GM10248 (cell line): ENCODE data around the gene CHURC1.

Experiments
- CTCF ChIA-PET: fragments of 300-600 bp; sonication (Branson Sonifier 250); formaldehyde crosslinking; extraction: SDS; loops from one replicate; lab custom pipeline; 2021; ENCODE audit warnings: antibody characterized with exemption; lab: Yijun Ruan, JAX
- POLR2A ChIA-PET: fragments of 350-650 bp; sonication (Branson Sonifier 250); formaldehyde crosslinking; extraction: SDS; loops from one replicate; lab custom pipeline; 2020; ENCODE audit warnings: antibody characterized with exemption; lab: Yijun Ruan, JAX
- DNase-seq: peaks from one replicate; pipeline ENCODE4 v3.0.0; 2012; ENCODE audit errors: extremely low spot score
- TF ChIP-seq, protein P1 (sequence below): IDR thresholded peaks from 2 replicates; pipeline ENCODE4 v1.5.1; 2012; ENCODE audit warnings: mild to moderate bottlenecking, low read depth; ENCODE audit errors: extremely low read depth, missing control alignments, control extremely low read depth

The CHURC1 gene

DNA sequence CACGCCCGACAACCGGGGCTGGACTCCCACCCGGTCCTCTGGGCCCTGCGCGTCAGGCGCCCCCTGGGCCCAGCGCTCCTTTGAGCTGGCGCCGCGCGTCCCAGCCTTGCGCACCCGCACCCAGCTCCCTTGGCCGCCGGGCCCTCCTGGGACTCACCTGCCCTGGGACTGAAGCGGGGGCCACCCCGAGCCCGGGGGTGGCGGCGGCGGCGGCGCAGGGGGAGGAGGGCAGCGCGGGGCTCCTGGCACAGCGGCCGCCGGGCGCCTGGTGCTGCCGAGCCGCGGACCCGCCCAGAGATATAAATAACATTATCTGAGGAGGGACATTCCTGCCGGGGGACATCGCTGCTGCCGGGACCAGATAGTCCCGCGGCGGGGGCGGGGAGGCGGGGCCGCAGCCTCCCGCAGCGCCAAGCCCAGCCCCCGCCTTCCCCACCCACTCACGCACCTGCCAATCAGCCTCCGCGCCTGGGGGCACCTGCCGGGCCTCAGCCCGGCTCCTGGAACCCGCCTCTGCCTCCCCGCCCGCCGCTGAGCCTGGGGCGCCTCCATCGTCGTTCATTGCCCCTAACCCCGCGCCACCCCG lies 34.5 kb upstream of the CHURC1 start, which contains the start of gene SPTB:
Gene SPTB, minus strand, starts transcription at position 273 of the 586 bp plus-strand sequence. CDS start 56,813 bp downstream, outside the sequence.
- CTCF ChIA-PET = interaction anchor here (1.4 to 7.1 kb wide), 5 partner anchors 11 to 57 kb away, joined by 3 to 93 read pairs (median 7); no protein-coding TSS in a partner anchor
- peak; percentile 74 for DNase-seq
- POLR2A ChIA-PET = no interaction called here
- TF ChIP-seq, protein P1, sequence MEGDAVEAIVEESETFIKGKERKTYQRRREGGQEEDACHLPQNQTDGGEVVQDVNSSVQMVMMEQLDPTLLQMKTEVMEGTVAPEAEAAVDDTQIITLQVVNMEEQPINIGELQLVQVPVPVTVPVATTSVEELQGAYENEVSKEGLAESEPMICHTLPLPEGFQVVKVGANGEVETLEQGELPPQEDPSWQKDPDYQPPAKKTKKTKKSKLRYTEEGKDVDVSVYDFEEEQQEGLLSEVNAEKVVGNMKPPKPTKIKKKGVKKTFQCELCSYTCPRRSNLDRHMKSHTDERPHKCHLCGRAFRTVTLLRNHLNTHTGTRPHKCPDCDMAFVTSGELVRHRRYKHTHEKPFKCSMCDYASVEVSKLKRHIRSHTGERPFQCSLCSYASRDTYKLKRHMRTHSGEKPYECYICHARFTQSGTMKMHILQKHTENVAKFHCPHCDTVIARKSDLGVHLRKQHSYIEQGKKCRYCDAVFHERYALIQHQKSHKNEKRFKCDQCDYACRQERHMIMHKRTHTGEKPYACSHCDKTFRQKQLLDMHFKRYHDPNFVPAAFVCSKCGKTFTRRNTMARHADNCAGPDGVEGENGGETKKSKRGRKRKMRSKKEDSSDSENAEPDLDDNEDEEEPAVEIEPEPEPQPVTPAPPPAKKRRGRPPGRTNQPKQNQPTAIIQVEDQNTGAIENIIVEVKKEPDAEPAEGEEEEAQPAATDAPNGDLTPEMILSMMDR = no peak

DNA sequence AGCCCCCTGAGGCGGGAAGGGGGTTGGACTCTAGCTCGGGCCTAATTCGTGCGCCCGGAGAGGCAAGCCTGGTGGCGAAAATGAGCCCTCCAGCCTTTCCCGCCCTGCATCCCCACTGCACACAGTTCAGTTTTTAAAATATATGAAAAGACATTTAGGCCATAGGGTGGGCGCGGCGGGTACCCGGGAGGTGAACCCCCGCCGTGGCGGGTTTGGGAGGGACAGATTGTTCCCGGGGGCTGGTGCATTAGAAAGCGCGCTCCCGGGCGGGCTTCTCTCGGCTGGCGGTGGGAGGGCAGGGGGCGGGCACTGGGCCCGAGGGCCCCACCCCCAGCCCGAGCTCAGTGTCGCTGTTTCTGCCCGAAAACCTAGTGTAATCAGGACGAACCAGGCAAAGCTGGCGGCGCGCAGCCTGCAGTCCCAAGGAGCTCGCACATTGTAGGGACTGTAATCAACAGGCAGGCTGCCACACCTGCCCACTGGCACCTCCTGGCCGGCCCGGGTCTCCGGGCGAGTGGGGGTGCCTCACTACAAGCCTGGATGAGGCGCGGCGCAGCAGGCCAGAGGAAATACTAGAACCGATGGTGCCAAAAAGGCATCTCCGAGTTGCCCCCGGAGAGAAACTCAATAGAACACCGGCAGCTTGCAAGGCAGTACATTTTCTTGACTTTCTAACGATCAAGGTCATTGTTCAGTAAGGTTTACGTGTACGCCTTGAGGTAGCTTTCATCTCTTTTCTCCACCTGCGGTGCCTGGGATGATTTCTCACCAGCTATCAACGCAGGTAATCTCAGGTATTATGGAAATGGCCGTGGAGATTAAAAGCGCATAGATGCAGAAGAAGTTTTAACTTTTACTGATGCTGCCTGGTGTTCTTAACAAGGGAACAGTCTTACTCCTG lies 33.8 kb upstream of the CHURC1 start:
- peak; percentile 61 for DNase-seq

DNA sequence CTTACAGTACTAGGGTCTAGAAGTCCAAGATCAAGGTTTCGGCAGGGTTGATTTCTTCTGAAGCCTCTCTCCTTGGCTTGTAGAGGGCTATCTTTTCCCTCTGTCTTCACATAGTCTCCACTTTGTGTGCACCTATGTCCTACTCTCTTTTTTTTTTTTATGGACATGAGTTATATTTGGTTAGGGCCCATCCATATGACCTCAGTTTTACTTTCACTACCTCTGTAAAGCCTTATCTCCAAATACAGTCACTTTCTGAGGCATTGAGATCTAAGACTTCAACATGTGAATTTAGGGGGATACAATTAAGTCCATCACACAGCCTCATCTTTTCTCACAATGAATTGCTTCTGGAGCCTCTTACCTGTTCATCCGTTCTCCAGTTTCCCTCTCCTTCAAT lies 28.7 kb upstream of the CHURC1 start:
- TF ChIP-seq, protein P1 = no peak
- DNase-seq = no peak
- POLR2A ChIA-PET = no interaction called here
- CTCF ChIA-PET = no interaction called here

More for the DNA sequence above, 33.8 kb upstream of the CHURC1 start:
- POLR2A ChIA-PET = no interaction called here
- TF ChIP-seq, protein P1 = no peak
- CTCF ChIA-PET = interaction anchor here (1.1 to 7.1 kb wide), 5 partner anchors 10 to 57 kb away, joined by 3 to 93 read pairs (median 7); no protein-coding TSS in a partner anchor

- ChIA-PET POLR2A (no interaction called here), CTCF (interaction anchor here (1.5 to 6.3 kb wide), 5 partner anchors 10 to 128 kb away, joined by 5 to 203 read pairs (median 28); partner anchors contain the start of gene SPTB)
- DNase-seq = no peak
- TF ChIP-seq, protein P1 = no peak
Observed at GRCh38 chr14:64889352-64889751, 24.9 kb upstream of the CHURC1 start.

GRCh38 chr14:64891173-64891838 lies 22.9 kb upstream of the CHURC1 start:
- TF ChIP-seq, protein P1 = no peak
- POLR2A ChIA-PET = no interaction called here
- CTCF ChIA-PET = interaction anchor here (0.6 to 6.3 kb wide), 48 partner anchors 11 to 546 kb away, joined by 3 to 203 read pairs (median 5); partner anchors contain the start of genes CHURC1, FNTB and SPTB
- no peak for DNase-seq
